GM12878 (cell line): ENCODE measurements around the gene MYLK4. TPM values are rescaled to one million over a fixed set of nuclear protein-coding genes. Genes with fewer than 3 reads are reported as not detected.

Experiments used
- ATF7 ChIP-seq: fragments of 450-650 bp; IDR thresholded peaks from 2 replicates; pipeline ENCODE4 v1.6.1; 2016; ENCODE audit warnings: low read depth, mild to moderate bottlenecking
- BHLHE40 ChIP-seq, 2 experiments: fragments of 450-650 bp in 1 of 2; IDR thresholded peaks; 2 replicates each; pipeline ENCODE4 v1.6.1; 2011 to 2017; ENCODE audit warnings: low read depth in 2 of 2, borderline replicate concordance in 1 of 2, improper control_type of control experiment in 1 of 2, low read length in 1 of 2, mild to moderate bottlenecking in 1 of 2
- CEBPB ChIP-seq, 2 experiments: fragments of 150-350 bp in 1 of 2; IDR thresholded peaks; 2 replicates each; pipeline ENCODE4 v1.6.1; 2012 to 2014; ENCODE audit warnings: low read depth in 2 of 2, low read length in 2 of 2, borderline replicate concordance in 1 of 2, inconsistent platforms in 1 of 2
- CHD4 ChIP-seq: fragments of 200-600 bp; sonication (generic); IDR thresholded peaks from 2 replicates; pipeline ENCODE4 v1.6.1; 2016; ENCODE audit warnings: mild to moderate bottlenecking
- EED ChIP-seq: sonication (generic); IDR thresholded peaks from 2 replicates; pipeline ENCODE4 v1.6.1; 2016; ENCODE audit warnings: antibody characterized with exemption, low read depth
- GATAD2B ChIP-seq: fragments of 450-650 bp; conservative IDR thresholded peaks from 2 replicates; pipeline ENCODE4 v1.6.1; 2017; ENCODE audit warnings: low read depth, mild to moderate bottlenecking, moderate library complexity
- NBN ChIP-seq: fragments of 450-650 bp; IDR thresholded peaks from 2 replicates; pipeline ENCODE4 v1.6.1; 2016
- NFXL1 ChIP-seq: fragments of 450-650 bp; IDR thresholded peaks from 2 replicates; pipeline ENCODE4 v1.6.1; 2017; ENCODE audit warnings: antibody characterized with exemption, mild to moderate bottlenecking, borderline replicate concordance
- NRF1 ChIP-seq: conservative IDR thresholded peaks from 2 replicates; pipeline ENCODE4 v1.6.1; 2011; ENCODE audit warnings: mild to moderate bottlenecking, low read depth, low read length, improper control_type of control experiment
- PAX5 ChIP-seq: IDR thresholded peaks from 2 replicates; pipeline ENCODE4 v1.6.1; 2011; ENCODE audit warnings: low read depth, low read length, borderline replicate concordance
- POLR2AphosphoS5 ChIP-seq: IDR thresholded peaks from 2 replicates; pipeline ENCODE4 v1.6.1; 2011; ENCODE audit warnings: mild to moderate bottlenecking, low read length, inconsistent platforms
- RAD51 ChIP-seq: fragments of 450-650 bp; IDR thresholded peaks from 2 replicates; pipeline ENCODE4 v1.6.1; 2016; ENCODE audit warnings: moderate library complexity, mild to moderate bottlenecking, inconsistent platforms
- SPI1 ChIP-seq: IDR thresholded peaks from 2 replicates; pipeline ENCODE4 v1.6.1; 2011; ENCODE audit warnings: low read depth, mild to moderate bottlenecking, low read length, moderate library complexity, borderline replicate concordance; ENCODE audit not compliant: insufficient read depth
- SUZ12 ChIP-seq: fragments of 200-600 bp; sonication (generic); IDR thresholded peaks from one replicate; pipeline ENCODE4 v1.6.1; 2018; ENCODE audit warnings: antibody characterized with exemption, mild to moderate bottlenecking; ENCODE audit not compliant: unreplicated experiment
- TCF3 ChIP-seq: IDR thresholded peaks from 2 replicates; pipeline ENCODE4 v1.6.1; 2012; ENCODE audit warnings: low read depth, mild to moderate bottlenecking, low read length, borderline replicate concordance; ENCODE audit not compliant: insufficient read depth
- ZSCAN29 ChIP-seq: fragments of 450-650 bp; IDR thresholded peaks from 2 replicates; pipeline ENCODE4 v1.6.1; 2017; ENCODE audit warnings: mild to moderate bottlenecking, moderate library complexity
- polyA plus RNA-seq, 11 experiments: library from polyadenylated mRNA; depleted of rRNA in 4 of 11; unstranded in 6 of 11; stranded (reverse) in 5 of 11; fragments of >200 nt; fragmentation: Nextera tagmentation in 4 of 11; fragmentation: Illumina TruSeq in 1 of 11; extraction: Ambion mirVana in 4 of 11; extraction: Trizol in 1 of 11; gene quantifications; 1 replicate in 1 of 11; 2 replicates in 10 of 11; pipeline versions ENCODE4 v1.2.1 to v1.2.3, GENCODE V29; 2011 to 2016; ENCODE audit warnings: inconsistent platforms in 2 of 11, missing spikeins in 2 of 11, low read depth in 1 of 11
- total RNA-seq, 4 experiments: library from RNA; depleted of rRNA in 3 of 4; stranded (reverse); fragments of >200 nt in 3 of 4; fragmentation: Illumina TruSeq in 1 of 4; extraction: Trizol in 1 of 4; gene quantifications; 2 replicates each; pipeline versions ENCODE4 v1.2.1 to v1.2.3, GENCODE V29; 2013 to 2021
- TF ChIP-seq, protein P1 (sequence below): IDR thresholded peaks from 2 replicates; pipeline ENCODE4 v1.6.1; 2011; ENCODE audit warnings: low read depth, mild to moderate bottlenecking, low read length, moderate library complexity, borderline replicate concordance; ENCODE audit errors: extremely low read depth
- TF ChIP-seq, protein P2 (sequence below): fragments of 450-650 bp; formaldehyde crosslinking; IDR thresholded peaks from 2 replicates; pipeline ENCODE4 v1.5.0; 2022; ENCODE audit warnings: mild to moderate bottlenecking, missing genetic modification characterization
- TF ChIP-seq, protein P3 (sequence below): fragments of 450-650 bp; IDR thresholded peaks from 2 replicates; pipeline ENCODE4 v1.6.1; 2016; ENCODE audit warnings: mild to moderate bottlenecking, moderate library complexity, borderline replicate concordance
- TF ChIP-seq, protein P4 (sequence below): fragments of 450-650 bp; IDR thresholded peaks from 2 replicates; pipeline ENCODE4 v1.6.1; 2017; ENCODE audit warnings: antibody characterized with exemption, mild to moderate bottlenecking, moderate library complexity

The MYLK4 gene
- total and polyA plus RNA-seq, 10 of the 15 experiments (the other 5 are each of a cell fraction or from before 2014, with no cell fraction given) = under 0.01 to 0.09 (median 0.05) TPM; not detected in 1

DNA sequence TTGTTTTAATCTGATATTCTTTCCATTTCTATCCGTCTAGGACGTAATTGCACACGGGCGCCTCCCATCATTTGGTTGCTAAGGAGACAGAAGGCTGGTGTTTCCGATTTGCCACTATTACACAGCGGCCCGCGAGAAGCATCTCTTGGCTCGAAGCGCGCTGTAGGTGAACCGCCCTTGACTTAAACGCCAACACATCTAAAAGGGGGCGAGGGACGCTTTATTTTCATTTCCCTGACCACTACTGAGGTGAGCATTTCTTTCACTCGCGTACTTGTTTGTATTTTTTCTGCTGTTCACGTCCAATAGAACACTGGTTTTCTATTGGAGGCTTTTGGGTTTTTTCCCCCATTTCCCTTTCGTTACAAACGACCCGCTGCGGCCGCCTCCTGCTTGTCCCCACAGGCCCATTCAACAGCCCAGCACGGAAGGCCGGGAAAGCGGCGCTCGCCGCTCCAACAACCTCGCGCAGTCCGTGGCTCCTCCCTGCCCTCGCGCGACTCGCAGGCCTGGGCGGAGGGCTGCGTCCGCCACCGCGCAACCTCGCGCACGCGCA is 14.0 kb upstream of the MYLK4 start (continued):
- no peak for TF ChIP-seq SPI1
- TF ChIP-seq NBN = no peak
- peak; percentile 80 for TF ChIP-seq POLR2AphosphoS5
- TF ChIP-seq RAD51 = no peak
- TF ChIP-seq CEBPB (IDR thresholded peaks at IDR 0.05; ENCODE audit: borderline replicate concordance in 1 of 2, low read depth in 2 of 2, low read length in 2 of 2) = no peak
- TF ChIP-seq TCF3 = no peak
- TF ChIP-seq BHLHE40 (IDR thresholded peaks at IDR 0.05; ENCODE audit: borderline replicate concordance in 1 of 2, low read depth in 2 of 2, low read length in 1 of 2) = no peak
- TF ChIP-seq, protein P1, sequence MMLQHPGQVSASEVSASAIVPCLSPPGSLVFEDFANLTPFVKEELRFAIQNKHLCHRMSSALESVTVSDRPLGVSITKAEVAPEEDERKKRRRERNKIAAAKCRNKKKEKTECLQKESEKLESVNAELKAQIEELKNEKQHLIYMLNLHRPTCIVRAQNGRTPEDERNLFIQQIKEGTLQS = no peak
- no peak for TF ChIP-seq ZSCAN29
- TF ChIP-seq NRF1 = peak; percentile 67
- TF ChIP-seq GATAD2B = no peak
- TF ChIP-seq, protein P2, sequence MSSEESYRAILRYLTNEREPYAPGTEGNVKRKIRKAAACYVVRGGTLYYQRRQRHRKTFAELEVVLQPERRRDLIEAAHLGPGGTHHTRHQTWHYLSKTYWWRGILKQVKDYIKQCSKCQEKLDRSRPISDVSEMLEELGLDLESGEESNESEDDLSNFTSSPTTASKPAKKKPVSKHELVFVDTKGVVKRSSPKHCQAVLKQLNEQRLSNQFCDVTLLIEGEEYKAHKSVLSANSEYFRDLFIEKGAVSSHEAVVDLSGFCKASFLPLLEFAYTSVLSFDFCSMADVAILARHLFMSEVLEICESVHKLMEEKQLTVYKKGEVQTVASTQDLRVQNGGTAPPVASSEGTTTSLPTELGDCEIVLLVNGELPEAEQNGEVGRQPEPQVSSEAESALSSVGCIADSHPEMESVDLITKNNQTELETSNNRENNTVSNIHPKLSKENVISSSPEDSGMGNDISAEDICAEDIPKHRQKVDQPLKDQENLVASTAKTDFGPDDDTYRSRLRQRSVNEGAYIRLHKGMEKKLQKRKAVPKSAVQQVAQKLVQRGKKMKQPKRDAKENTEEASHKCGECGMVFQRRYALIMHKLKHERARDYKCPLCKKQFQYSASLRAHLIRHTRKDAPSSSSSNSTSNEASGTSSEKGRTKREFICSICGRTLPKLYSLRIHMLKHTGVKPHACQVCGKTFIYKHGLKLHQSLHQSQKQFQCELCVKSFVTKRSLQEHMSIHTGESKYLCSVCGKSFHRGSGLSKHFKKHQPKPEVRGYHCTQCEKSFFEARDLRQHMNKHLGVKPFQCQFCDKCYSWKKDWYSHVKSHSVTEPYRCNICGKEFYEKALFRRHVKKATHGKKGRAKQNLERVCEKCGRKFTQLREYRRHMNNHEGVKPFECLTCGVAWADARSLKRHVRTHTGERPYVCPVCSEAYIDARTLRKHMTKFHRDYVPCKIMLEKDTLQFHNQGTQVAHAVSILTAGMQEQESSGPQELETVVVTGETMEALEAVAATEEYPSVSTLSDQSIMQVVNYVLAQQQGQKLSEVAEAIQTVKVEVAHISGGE (CRISPR knock-in tag) = no peak
- no peak for TF ChIP-seq SUZ12
- TF ChIP-seq, protein P3, sequence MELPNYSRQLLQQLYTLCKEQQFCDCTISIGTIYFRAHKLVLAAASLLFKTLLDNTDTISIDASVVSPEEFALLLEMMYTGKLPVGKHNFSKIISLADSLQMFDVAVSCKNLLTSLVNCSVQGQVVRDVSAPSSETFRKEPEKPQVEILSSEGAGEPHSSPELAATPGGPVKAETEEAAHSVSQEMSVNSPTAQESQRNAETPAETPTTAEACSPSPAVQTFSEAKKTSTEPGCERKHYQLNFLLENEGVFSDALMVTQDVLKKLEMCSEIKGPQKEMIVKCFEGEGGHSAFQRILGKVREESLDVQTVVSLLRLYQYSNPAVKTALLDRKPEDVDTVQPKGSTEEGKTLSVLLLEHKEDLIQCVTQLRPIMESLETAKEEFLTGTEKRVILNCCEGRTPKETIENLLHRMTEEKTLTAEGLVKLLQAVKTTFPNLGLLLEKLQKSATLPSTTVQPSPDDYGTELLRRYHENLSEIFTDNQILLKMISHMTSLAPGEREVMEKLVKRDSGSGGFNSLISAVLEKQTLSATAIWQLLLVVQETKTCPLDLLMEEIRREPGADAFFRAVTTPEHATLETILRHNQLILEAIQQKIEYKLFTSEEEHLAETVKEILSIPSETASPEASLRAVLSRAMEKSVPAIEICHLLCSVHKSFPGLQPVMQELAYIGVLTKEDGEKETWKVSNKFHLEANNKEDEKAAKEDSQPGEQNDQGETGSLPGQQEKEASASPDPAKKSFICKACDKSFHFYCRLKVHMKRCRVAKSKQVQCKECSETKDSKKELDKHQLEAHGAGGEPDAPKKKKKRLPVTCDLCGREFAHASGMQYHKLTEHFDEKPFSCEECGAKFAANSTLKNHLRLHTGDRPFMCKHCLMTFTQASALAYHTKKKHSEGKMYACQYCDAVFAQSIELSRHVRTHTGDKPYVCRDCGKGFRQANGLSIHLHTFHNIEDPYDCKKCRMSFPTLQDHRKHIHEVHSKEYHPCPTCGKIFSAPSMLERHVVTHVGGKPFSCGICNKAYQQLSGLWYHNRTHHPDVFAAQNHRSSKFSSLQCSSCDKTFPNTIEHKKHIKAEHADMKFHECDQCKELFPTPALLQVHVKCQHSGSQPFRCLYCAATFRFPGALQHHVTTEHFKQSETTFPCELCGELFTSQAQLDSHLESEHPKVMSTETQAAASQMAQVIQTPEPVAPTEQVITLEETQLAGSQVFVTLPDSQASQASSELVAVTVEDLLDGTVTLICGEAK = peak; percentile 13; the same call in 1 of the 2 replicates
- TF ChIP-seq ATF7 = 0 out of 2 replicates have a peak, but pooled peaks have one; percentile 24
- TF ChIP-seq EED = 0 out of 2 replicates have a peak, but pooled peaks have one; percentile 12
- TF ChIP-seq, protein P4, sequence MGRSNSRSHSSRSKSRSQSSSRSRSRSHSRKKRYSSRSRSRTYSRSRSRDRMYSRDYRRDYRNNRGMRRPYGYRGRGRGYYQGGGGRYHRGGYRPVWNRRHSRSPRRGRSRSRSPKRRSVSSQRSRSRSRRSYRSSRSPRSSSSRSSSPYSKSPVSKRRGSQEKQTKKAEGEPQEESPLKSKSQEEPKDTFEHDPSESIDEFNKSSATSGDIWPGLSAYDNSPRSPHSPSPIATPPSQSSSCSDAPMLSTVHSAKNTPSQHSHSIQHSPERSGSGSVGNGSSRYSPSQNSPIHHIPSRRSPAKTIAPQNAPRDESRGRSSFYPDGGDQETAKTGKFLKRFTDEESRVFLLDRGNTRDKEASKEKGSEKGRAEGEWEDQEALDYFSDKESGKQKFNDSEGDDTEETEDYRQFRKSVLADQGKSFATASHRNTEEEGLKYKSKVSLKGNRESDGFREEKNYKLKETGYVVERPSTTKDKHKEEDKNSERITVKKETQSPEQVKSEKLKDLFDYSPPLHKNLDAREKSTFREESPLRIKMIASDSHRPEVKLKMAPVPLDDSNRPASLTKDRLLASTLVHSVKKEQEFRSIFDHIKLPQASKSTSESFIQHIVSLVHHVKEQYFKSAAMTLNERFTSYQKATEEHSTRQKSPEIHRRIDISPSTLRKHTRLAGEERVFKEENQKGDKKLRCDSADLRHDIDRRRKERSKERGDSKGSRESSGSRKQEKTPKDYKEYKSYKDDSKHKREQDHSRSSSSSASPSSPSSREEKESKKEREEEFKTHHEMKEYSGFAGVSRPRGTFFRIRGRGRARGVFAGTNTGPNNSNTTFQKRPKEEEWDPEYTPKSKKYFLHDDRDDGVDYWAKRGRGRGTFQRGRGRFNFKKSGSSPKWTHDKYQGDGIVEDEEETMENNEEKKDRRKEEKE = no peak
- no peak for TF ChIP-seq NFXL1
- no peak for TF ChIP-seq PAX5
- TF ChIP-seq CHD4 = no peak
